HG02623 (cell line): ENCODE results near the gene IL17RD.

ENCODE experiments used
- ATAC-seq: cut with Tn5 transposase; IDR thresholded peaks from one replicate; pipeline ENCODE4 v1.9.1; 2021; ENCODE audit warnings: moderate library complexity; ENCODE audit not compliant: unreplicated experiment

IL17RD gene

DNA sequence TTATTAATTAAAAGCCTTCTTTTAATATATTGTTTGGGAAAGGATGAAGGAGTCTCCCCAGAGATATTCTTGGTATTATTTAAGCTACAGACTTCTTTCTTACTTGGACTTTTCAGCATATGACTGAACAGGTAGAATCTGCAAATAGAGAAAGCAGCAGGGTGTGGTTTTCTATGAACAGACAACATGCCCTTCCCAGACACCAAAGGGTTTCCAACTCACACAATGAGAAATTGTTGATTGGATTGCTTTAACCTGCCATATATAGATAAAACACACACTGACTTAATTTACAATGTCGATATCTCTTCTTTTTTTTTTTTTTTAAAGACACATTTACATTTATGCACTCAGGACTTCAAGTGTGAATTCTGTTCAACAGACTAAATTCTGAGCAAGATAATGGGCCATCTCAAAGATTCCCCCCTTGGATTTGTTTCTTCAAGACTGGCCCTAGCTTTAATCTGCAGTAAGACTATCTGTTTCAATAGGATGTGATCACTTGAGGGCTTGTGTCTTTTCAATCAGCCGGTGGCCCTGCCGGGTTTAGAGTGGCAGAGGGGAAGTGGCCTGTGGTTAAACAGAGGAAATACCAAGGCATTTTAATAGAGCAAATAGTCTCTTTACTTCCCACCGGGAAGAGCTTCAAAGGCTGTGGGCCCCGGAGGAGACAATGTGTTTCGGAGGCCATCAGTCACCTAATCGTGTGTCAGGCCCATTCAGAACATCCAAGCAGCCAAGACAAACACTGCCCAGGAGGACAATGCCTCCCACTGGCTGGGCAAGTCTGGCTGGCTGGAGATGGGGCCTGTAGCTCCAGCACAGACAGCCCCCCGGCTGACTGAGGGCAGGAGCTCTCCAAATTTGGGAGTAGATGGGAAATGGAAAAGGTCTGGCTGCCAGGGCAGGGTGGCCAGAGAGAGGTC is 6.1 kb downstream of the IL17RD start:
- ATAC-seq, result no peak

DNA sequence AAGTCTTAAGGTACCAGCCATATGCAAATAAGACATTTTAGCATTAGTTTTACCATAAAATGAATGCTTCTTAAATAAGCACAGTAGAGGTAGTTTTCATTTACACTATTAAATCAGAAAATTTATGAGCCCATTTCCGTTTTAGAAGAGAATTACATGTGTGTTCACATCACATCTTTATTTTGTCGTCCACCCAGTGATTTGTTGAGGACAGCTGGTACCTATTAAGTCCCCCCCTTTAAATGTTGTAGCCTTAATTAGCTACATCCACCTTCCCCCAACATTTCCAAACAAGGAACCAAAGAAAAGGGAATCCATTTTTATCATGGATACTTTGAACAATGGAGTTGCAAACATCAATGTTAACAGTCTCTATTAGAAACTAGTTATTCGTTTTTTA is 6.8 kb downstream of the IL17RD start:
- ATAC-seq, result no peak

DNA sequence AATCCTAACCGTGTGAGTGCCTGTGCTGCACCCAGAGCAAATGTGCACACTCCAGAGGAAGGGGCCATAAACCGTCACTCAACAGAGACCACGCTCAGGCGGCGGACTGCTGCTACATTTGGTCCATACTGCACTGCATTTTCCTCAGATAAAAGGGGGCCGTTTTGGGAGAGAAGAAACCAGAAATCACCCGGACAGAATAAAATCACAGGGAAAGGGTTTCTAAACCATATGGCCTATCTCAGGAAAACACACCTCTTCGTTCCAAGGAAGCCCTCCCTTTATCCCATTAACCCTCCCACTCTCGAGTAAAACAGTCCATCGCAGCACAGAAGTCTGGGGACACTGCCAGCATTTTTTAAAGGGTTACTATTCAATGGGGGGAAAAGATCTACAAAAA is 7.6 kb downstream of the IL17RD start:
- ATAC-seq, result no peak

DNA sequence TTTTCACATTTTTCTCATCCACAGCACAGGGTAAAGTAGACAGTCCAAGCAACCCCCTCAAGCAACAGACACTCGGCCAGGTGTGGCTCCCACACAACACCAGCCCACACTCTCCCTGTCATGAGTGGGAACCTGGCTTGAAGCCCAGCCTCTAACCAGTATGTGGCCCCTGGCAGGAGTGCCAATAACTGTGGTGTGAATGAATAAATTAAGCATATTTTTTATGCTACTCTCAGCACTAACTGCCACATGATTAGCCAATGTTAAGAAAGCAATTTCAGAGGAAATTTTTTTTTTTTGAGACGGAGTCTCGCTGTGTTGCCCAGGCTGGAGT is 9.9 kb downstream of the IL17RD start:
- no peak for ATAC-seq

DNA sequence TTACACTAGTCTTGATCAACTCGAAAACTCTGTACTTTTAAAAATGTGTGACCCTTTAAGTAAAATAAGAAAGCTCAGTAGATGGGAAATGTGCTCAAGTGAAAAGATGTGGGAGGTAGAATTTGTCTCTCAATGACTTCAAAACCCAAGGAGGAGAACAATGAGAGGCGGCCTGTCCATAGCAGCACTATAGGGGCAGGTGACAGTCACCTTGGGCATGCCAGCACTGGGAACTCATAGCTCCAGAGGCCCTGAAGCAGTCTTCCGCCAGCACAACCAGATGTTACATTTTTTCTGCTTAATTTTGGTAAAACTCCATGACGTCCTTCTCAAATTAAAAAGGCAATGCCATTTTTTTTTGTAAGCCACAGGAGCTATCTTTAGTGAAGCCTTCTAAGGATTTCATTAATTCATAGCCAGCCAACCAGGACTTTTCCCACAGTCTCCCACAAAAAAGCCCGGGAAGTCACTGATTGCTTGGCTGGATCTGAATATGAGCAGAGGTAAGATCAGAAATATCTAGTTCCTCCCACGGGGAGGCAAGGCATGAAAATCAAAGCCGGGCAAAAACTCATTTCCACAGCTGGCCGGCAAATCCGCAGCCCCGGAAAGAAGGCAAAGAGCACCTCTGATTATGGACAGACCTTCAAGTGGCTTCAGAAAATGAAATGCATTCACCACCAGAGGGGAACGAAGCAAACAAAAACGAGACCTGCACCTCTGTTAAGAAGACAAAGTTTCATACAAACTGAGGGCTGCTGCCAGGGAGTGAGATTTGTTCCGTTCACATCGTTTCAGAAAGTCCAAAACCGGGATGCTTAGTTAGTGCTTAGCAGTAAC is 10.5 kb downstream of the IL17RD start:
- ATAC-seq, result no peak

DNA sequence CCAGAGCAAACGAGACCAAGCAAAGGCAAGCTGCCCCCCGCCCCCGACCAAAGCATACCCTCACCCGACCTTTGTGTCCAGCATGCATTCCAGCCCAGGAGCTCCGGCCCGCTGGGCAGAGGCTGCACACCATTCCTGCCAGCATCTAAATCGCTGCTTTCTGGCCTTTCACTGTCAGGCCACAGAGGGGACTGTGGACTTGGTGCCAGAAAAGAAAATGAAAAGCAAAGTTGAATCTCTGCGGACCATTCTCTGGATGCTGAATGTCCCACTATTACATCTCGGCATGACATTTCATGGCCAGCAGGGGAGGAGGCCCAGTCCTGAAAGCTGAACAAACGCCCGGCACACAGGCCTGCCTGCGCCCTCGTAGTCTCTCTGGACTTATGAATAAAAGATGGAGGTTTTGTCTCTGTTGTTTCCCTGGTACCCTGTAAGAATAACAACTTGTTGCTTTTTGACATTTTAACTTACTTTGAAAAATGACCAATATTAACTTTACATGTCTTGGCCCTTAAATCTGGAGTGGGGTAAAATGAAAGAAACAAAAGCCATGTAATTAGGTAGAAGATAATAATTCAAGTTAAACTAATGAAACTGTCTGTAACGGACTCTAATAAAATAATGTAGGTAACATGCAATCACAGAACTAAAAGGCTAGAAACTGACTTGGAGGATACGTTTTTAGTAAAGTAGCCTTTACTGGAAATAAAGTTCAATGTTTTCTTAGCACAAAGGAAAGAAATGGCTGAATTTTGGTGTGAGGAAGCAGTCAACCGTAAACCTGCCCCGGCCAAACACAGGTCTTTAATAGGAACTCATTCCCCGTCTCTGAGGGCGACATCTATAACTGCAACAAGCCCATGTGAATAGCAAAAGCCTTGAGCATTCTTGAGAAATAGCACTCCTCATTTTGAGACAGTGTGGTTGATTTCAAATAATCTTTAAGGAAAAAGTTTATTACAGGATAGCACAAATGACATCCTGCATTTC is 12.7 kb downstream of the IL17RD start:
- no peak for ATAC-seq

DNA sequence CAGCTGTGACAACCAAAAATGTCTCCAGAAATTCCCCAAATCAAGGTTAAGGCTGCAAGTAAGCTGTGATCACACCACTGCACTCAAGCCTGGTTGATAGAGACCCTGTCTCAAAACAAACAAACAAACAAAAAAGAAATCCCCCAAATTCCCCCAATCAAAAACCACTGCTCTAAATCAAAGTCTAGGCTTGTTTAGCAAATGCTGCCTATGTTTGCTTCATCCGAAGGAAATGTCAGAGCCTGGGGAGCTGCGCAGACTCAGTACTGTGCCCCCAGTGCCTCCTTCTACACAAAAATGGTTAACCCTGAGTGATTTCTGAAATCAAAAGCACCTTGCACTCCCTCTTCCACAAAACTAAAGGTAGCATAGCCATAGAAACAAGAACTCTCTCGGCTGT is 13.4 kb downstream of the IL17RD start:
- no peak for ATAC-seq

DNA sequence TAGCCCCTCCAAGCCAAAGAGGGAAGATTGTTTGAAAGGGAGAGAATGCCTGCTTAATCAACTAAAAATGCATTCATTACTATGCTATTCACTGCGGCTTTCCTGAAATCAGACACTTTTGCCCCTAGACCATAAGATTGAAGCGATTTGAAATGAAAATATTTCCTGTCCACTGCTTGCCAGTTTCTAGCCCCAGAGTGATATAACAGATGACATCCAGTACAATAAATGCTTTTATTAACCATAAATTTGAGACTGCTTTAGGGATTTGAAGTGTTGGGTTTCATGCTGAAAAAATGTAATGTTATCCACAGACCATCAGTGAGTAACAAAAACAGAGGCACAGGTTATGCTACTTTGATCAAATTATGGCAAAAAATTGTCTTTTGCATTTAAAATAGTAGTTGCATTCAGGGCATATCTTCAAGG is 14.1 kb downstream of the IL17RD start:
- no peak for ATAC-seq

DNA sequence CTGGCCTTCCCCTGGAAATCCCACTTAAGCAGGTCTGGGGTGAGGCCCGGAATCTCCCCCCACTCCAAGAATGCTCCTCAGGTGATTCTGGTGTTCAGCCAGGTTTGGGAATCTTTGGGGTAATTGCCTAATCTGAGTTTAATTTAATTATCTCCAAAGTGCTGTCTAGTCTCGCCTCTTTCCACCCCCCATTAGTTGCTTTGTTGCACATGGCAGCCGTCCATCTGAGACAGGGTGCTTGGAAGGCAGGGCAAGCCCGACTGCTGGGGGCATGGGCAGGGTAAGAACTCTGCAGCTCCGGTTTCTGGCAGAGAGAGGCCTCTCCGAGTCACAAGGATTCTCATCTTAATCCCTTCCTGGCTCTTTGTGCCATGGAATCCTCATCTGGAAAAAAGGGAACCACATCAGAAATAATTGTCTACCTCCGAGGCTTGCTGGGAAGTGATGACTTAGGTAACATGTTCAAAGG is 15.0 kb downstream of the IL17RD start:
- ATAC-seq, result no peak

DNA sequence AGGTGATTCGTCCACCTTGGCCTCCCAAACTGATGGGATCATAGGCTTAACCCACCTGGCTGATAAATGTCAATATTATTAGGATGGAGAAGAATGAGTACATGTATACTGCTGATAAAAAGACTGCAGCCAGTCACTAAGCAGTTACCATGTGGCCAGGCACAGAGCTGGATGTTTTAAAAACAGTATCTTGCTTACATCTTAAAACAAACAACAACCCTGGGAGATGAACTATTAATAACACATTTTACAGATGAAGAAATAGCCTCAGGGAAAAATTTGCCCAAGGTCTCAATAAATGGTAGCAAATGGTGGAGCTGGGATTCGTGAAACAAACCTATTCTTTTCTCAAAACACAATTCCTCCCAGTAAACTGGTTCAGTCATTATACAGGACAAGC is 18.1 kb downstream of the IL17RD start:
- no peak for ATAC-seq

DNA sequence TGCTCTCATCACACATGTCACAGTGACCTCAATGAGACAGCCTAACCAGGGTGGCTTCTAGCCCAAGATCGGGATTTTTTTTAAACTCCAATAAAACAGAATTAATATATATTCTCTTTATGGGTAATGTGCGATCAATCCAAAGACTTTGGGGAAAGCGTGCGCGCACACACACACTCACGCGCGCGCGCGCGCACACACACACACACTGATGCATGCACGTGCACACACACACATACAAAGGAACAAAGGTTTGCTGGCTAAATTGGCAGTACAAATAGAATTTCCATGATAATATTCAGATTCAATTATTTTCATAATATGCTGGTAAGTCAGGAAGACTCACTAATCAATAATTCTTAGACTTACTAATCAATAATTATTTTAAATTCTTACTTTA is 19.3 kb downstream of the IL17RD start:
- ATAC-seq, result no peak

DNA sequence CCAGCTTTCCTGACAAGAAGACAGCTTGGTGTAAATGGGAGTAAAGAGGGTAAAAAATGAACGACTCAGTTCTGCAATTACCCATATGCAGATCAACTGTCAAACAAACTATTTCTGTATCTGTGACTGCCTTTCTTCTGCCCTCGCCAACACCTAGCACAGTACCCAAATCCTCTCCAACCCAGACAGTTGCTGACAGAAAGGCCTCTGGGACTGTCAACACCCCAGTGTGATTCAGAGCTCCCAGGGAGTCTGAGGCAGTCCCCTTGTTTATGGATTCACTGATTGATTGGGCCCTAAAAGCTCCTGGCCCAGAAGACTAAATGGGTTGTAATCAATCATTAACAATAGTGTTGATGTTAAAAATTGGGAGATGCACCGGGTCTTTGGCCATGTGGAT is 20.2 kb downstream of the IL17RD start:
- ATAC-seq, result no peak

DNA sequence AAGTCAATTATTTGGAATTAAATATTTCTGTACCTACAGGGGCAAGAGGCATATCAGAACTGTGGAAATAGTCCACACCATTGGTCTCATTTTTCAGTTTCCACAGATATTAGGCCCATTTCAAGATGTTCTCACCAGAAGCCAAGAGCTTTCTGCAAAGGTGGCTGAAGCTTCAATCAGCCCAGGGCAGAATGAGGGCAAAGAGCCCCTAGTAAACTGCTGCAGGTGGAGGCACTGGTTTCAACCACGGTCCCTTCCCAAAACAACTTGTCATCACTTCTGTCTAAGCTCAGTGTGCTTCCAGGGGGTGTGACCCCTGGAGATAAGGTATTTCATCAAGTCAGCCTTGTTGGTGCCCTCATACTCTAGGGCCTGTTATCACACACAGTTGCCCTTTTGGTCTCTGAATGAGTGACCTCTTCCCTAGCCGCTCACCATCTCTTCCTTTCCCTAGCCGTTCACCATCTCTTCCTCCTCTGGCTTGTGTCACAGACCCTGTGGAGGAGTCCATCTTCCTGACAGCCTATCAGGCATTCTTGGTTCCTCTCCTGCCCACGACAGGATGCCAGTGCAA is 21.2 kb downstream of the IL17RD start:
- no peak for ATAC-seq

DNA sequence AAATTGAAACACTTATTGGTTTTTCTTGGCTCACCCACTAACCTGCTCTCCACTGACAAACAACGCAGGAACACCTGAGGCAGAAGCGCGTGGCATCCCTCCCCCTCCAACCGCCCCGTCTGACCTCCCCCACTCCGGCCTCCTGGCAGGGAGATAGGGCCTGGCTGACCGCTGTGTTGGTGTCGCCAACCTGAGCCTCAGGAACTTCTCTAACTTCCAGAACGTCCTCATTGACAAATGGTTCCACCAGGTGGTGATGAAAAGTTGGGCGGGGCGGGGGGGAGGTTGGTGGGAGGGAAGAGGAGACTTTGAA is 22.8 kb downstream of the IL17RD start:
- ATAC-seq, result no peak

DNA sequence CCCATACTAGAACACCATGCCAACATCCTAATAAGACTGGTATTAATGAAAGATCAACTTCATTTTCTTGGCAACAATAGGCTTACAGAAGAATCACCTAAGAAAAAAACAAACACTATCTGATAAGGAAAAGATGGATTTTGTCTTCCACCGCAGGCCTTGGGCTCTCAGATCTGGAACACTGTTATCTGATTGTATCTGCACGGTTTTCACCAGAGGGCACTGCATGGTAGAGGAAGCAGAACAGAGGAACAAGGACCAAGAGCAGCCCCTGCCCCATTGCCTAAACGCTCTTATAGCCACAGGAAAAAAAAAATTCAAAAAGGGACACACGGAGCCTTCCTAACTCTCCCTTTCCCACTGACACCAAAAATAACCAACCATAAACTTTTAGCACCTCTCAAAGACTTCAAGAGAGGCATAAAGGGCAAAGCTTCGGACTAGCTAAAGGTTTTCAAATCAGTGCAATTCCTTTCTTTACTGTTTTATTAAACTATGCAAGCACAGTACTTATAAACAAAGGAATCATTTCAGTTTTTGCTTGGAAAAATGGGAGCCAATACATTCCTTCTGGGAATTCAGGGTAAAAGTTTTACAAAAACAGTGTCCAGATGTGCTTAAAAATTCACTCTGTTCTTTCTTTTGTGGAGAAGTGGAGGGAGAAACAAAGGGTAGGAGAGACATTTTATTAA is 23.3 kb downstream of the IL17RD start:
- ATAC-seq, result no peak

DNA sequence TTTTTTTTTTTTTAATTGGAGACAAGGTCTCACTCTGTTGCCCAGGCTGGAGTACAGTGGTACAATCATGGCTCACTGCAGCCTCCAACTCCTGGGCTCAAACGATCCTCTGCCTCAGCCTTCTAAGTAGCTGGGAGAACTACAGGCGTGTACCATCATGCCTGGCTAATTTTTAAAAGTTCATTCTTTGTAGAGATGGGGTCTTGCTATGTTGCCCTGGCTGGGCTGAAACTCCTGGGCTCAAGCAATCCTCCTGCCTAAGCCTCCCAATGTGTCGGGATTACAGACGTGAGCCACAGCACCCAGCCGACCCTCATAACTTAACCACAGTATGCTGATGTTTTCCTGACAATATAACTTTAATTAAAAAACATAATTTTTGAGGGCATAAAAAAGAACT is 24.3 kb downstream of the IL17RD start:
- ATAC-seq, result no peak

DNA sequence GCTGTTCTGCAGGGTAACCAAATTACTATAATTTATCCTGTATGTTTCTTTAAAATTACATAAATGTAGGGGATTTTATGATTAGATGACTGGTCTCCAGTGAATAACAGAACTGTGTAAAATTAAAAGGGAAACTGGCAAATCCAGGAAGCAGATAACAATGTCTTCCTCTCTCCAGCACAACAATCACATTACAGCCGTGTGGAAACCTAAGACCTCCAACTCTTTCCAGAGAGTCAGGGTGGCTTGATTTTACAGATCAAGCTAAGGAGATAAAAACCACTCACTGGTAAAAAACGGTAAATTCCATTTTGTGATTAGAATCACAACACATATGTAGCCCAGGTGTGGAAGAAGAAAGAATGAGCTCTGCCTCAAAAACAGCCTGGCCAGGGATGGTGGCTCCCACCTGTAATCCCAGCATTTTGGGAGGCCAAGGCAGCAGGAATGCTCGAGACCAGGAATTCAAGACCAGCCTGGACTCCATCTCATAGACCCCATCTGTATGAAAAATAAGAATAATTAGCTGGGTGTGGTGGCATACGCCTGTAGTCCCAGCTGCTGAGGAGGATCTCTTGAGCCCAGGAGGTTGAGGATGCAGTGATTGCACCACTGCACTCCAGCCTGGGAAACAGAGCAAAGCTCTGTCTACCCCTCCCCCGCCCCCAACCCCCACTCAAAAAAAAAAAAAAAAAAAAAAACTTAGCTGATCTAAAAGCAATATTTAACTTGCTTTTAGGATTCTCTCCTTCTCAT is 29.0 kb downstream of the IL17RD start:
- ATAC-seq, result no peak

DNA sequence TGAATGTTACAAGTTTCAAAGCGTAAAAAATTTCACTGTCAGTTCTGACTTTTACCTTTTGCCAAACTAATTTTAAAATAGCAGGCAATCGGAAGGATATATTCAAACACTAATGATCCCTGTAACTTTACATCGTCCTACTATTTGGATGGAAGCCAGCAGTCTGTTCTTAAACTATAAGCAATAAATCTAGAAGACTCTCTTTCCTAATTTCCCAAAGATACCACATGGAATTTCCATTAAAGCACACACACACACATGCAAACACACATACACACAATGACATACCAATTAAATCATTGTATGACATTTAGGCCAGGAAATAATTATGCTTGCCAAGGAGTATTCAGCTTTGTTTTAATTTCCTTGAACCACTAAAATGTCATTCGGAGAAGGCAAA is 32.0 kb downstream of the IL17RD start:
- ATAC-seq, result no peak

DNA sequence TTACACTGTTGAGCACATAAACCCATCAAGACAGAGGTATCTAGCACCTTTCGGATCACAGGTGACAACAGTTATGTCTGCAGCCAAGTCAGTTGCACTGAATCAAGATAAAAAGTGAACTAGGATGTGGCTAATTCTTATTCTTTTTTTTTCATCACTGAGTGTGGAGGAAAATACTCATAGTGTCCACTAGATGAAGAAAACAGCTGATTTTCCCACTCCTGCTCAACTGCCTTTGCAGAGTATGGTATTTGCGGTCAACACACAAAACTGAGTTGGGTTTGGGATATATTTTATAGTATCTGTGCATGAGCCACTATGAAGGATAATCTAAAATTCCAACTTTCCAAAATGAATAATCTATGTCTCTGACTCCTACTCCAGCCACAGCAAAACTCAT is 32.5 kb downstream of the IL17RD start:
- ATAC-seq, result no peak
